GM12878 (cell line): Measurements from ENCODE around the gene ADGRL3. TPM values are rescaled to one million over a fixed set of nuclear protein-coding genes. Genes with fewer than 3 reads are reported as not detected.

Experiments used
- ATAC-seq: fragments of 200-7000 bp; cut with Tn5 transposase; 3 replicates; pipeline ENCODE4 v1.9.1; 2020; ENCODE audit warnings: mild to moderate bottlenecking, moderate library complexity
- BruUV-seq: library from RNA; stranded (reverse); fragments of 400-500 nt; replicated peaks from 2 replicates; lab custom pipeline; 2021; lab: Mats Ljungman, UMichigan
- CTCF ChIA-PET: fragments of 300-600 bp; sonication (Branson Sonifier 250); formaldehyde crosslinking; extraction: SDS; loops from one replicate; lab custom pipeline; 2021; ENCODE audit warnings: inconsistent platforms; lab: Yijun Ruan, JAX
- POLR2A ChIA-PET: fragments of 350-600 bp; formaldehyde crosslinking; extraction: SDS; loops from one replicate; lab custom pipeline; 2021; ENCODE audit warnings: inconsistent platforms; lab: Charles Lee
- RAD21 ChIA-PET: fragments of 300-600 bp; sonication (Branson Sonifier 250); formaldehyde crosslinking; loops from one replicate; lab custom pipeline; 2023; ENCODE audit warnings: antibody characterized with exemption; ENCODE audit not compliant: unreplicated experiment; lab: Charles Lee
- SMC1A ChIA-PET: fragments of 300-600 bp; sonication (Branson Sonifier 250); formaldehyde crosslinking; loops from one replicate; lab custom pipeline; 2023; ENCODE audit not compliant: unreplicated experiment, uncharacterized antibody; lab: Charles Lee
- DNase-seq: peaks from one replicate; pipeline ENCODE4 v3.0.0-alpha.2; 2011; ENCODE audit warnings: low read depth, low spot score
- FAIRE-seq: peaks from 3 replicates; lab custom pipeline; 2011; peaks lifted over from hg19 to GRCh38; lab: Jason Lieb, UNC
- H2AFZ ChIP-seq: 2 replicates; pipeline ENCODE4 v1.6.0; 2011; ENCODE audit warnings: low read depth, low read length, control low read depth; ENCODE audit not compliant: control insufficient read depth
- H3K27ac ChIP-seq: 2 replicates; pipeline ENCODE4 v1.5.1; 2011; ENCODE audit warnings: control low read depth; ENCODE audit not compliant: control insufficient read depth, insufficient read depth
- H3K27me3 ChIP-seq, 2 experiments: replicated peaks in 1 of 2; 2 replicates each; pipeline versions ENCODE4 v1.6.0 to v1.6.1; 2011; ENCODE audit warnings: low read length in 1 of 2; ENCODE audit not compliant: control insufficient read depth in 2 of 2, insufficient read depth in 2 of 2
- H3K36me3 ChIP-seq, 2 experiments: 2 replicates each; pipeline ENCODE4 v1.5.1; 2011; ENCODE audit warnings: low read length in 1 of 2; ENCODE audit not compliant: control insufficient read depth in 2 of 2, insufficient read depth in 2 of 2
- H3K4me1 ChIP-seq: 2 replicates; pipeline ENCODE4 v1.6.1; 2011; ENCODE audit warnings: mild to moderate bottlenecking, low read length, moderate library complexity, mixed read lengths; ENCODE audit not compliant: control insufficient read depth, insufficient read depth
- H3K4me2 ChIP-seq: 2 replicates; pipeline ENCODE4 v1.6.0; 2011; ENCODE audit warnings: control low read depth; ENCODE audit not compliant: control insufficient read depth, insufficient read depth
- H3K4me3 ChIP-seq: fragments of 200-600 bp; sonication (generic); 2 replicates; pipeline ENCODE4 v1.5.1; 2016
- H3K79me2 ChIP-seq: 2 replicates; pipeline ENCODE4 v1.6.0; 2011; ENCODE audit warnings: low read length; ENCODE audit not compliant: control insufficient read depth, insufficient read depth
- H3K9ac ChIP-seq: 2 replicates; pipeline ENCODE4 v1.8.0; 2011; ENCODE audit warnings: low read length, control low read depth, mixed read lengths; ENCODE audit not compliant: control insufficient read depth, insufficient read depth
- H3K9me3 ChIP-seq: replicated peaks from 3 replicates; pipeline ENCODE4 v1.5.1; 2011; ENCODE audit warnings: mild to moderate bottlenecking, low read length; ENCODE audit not compliant: control insufficient read depth, insufficient read depth
- H4K20me1 ChIP-seq: 2 replicates; pipeline ENCODE4 v1.6.0; 2011; ENCODE audit not compliant: control insufficient read depth, insufficient read depth
- MYC ChIP-seq: IDR thresholded peaks from 2 replicates; pipeline ENCODE4 v1.6.1; 2011; ENCODE audit warnings: mild to moderate bottlenecking, low read length, moderate library complexity, inconsistent platforms; ENCODE audit not compliant: insufficient read depth, insufficient replicate concordance, insufficient read length, severe bottlenecking
- NFXL1 ChIP-seq: fragments of 450-650 bp; IDR thresholded peaks from 2 replicates; pipeline ENCODE4 v1.6.1; 2017; ENCODE audit warnings: antibody characterized with exemption, mild to moderate bottlenecking, borderline replicate concordance
- RELB ChIP-seq: fragments of 450-650 bp; IDR thresholded peaks from 2 replicates; pipeline ENCODE4 v1.6.1; 2017; ENCODE audit warnings: low read depth, mild to moderate bottlenecking, moderate library complexity
- SMARCA5 ChIP-seq: fragments of 450-650 bp; IDR thresholded peaks from 2 replicates; pipeline ENCODE4 v1.6.1; 2017; ENCODE audit warnings: mild to moderate bottlenecking
- SUZ12 ChIP-seq: fragments of 200-600 bp; sonication (generic); IDR thresholded peaks from one replicate; pipeline ENCODE4 v1.6.1; 2018; ENCODE audit warnings: antibody characterized with exemption, mild to moderate bottlenecking; ENCODE audit not compliant: unreplicated experiment
- TAF1 ChIP-seq: IDR thresholded peaks from 2 replicates; pipeline ENCODE4 v1.6.1; 2011; ENCODE audit warnings: mild to moderate bottlenecking, low read depth, low read length, borderline replicate concordance
- WRNIP1 ChIP-seq: IDR thresholded peaks from 2 replicates; pipeline ENCODE4 v1.6.1; 2011; ENCODE audit warnings: low read depth, low read length, improper control_type of control experiment, borderline replicate concordance
- WGBS: methylation state at CpG from one replicate; pipeline ENCODE4 v1.1.6; 2016; ENCODE audit warnings: low lambda C conversion rate; ENCODE audit not compliant: insufficient replicate concordance, insufficient coverage; ENCODE audit errors: missing lambda C conversion rate; 5-methylcytosine and 5-hydroxymethylcytosine counted together
- in situ Hi-C: fragments of 300-500 bp; cut with MboI; formaldehyde crosslinking; loops from 9 replicates; pipeline ENCODE4 v1.14.3; 2018; ENCODE audit warnings: mixed read lengths
- intact Hi-C: fragments of 100-400 bp; cut with micrococcal nuclease; formaldehyde crosslinking; loops from one replicate; pipeline ENCODE4 v1.14.2; 2022; ENCODE audit not compliant: unreplicated experiment
- polyA plus RNA-seq, 11 experiments: library from polyadenylated mRNA; depleted of rRNA in 4 of 11; unstranded in 6 of 11; stranded (reverse) in 5 of 11; fragments of >200 nt; fragmentation: Nextera tagmentation in 4 of 11; fragmentation: Illumina TruSeq in 1 of 11; extraction: Ambion mirVana in 4 of 11; extraction: Trizol in 1 of 11; gene quantifications; 1 replicate in 1 of 11; 2 replicates in 10 of 11; pipeline versions ENCODE4 v1.2.1 to v1.2.3, GENCODE V29; 2011 to 2016; ENCODE audit warnings: inconsistent platforms in 2 of 11, missing spikeins in 2 of 11, low read depth in 1 of 11
- total RNA-seq, 4 experiments: library from RNA; depleted of rRNA in 3 of 4; stranded (reverse); fragments of >200 nt in 3 of 4; fragmentation: Illumina TruSeq in 1 of 4; extraction: Trizol in 1 of 4; gene quantifications; 2 replicates each; pipeline versions ENCODE4 v1.2.1 to v1.2.3, GENCODE V29; 2013 to 2021
- TF ChIP-seq, protein P1 (sequence below): fragments of 150-350 bp; IDR thresholded peaks from 2 replicates; pipeline ENCODE4 v1.6.1; 2016; ENCODE audit warnings: low read depth, low read length
- TF ChIP-seq, protein P2 (sequence below): IDR thresholded peaks from 2 replicates; pipeline ENCODE4 v1.6.1; 2012; ENCODE audit warnings: improper control_type of control experiment, low read depth, low read length; ENCODE audit not compliant: insufficient replicate concordance

Gene ADGRL3
- total and polyA plus RNA-seq, 10 of the 15 experiments (the other 5 are each of a cell fraction or from before 2014, with no cell fraction given), result 1.1 TPM; not detected in 9

- no peak for TF ChIP-seq MYC
- TF ChIP-seq RELB, result no peak
- TF ChIP-seq SUZ12, result no peak
- no peak for TF ChIP-seq TAF1
- TF ChIP-seq SMARCA5, result no peak
These were observed 343.9 kb downstream of the ADGRL3 start (continued) for GRCh38 chr4:61543976-61544375.

DNA sequence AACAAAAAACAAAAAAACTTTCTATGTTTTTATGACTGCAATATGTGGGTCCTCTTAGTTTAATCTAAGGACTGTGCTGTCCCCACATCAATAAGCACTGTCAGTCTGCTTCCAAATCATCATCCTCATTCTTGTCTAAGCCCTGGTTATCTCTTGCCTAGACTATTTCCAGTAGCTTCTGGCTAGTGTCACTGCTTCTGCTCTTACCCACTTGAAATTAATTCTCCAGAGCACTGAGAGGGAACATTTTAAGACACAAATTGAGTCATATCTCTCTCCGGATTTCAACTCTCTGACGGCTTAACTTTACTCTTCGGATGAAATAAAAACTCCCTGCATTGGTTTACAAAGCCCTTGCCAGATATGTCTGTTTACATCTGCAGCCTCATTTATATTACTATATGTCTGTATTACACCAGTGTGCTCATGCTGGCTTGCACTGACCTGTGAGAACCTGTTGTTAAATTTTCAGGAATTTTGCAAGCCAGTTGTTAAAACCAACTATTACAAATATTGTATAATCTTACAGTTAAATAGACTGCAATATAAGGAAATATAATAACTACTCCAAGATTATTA lies 345.9 kb downstream of the ADGRL3 start:
- Histone ChIP-seq H2AFZ (no peak overlapping the region), H3K27ac (no peak overlapping the region), H3K36me3 (no peaks in the 10 kb centered on the region)
- POLR2A ChIA-PET, result no interaction called here
- TF ChIP-seq, protein P1, sequence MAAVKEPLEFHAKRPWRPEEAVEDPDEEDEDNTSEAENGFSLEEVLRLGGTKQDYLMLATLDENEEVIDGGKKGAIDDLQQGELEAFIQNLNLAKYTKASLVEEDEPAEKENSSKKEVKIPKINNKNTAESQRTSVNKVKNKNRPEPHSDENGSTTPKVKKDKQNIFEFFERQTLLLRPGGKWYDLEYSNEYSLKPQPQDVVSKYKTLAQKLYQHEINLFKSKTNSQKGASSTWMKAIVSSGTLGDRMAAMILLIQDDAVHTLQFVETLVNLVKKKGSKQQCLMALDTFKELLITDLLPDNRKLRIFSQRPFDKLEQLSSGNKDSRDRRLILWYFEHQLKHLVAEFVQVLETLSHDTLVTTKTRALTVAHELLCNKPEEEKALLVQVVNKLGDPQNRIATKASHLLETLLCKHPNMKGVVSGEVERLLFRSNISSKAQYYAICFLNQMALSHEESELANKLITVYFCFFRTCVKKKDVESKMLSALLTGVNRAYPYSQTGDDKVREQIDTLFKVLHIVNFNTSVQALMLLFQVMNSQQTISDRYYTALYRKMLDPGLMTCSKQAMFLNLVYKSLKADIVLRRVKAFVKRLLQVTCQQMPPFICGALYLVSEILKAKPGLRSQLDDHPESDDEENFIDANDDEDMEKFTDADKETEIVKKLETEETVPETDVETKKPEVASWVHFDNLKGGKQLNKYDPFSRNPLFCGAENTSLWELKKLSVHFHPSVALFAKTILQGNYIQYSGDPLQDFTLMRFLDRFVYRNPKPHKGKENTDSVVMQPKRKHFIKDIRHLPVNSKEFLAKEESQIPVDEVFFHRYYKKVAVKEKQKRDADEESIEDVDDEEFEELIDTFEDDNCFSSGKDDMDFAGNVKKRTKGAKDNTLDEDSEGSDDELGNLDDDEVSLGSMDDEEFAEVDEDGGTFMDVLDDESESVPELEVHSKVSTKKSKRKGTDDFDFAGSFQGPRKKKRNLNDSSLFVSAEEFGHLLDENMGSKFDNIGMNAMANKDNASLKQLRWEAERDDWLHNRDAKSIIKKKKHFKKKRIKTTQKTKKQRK, result no peak
- TF ChIP-seq NFXL1, result no peak
- TF ChIP-seq WRNIP1, result no peak
- TF ChIP-seq, protein P2, sequence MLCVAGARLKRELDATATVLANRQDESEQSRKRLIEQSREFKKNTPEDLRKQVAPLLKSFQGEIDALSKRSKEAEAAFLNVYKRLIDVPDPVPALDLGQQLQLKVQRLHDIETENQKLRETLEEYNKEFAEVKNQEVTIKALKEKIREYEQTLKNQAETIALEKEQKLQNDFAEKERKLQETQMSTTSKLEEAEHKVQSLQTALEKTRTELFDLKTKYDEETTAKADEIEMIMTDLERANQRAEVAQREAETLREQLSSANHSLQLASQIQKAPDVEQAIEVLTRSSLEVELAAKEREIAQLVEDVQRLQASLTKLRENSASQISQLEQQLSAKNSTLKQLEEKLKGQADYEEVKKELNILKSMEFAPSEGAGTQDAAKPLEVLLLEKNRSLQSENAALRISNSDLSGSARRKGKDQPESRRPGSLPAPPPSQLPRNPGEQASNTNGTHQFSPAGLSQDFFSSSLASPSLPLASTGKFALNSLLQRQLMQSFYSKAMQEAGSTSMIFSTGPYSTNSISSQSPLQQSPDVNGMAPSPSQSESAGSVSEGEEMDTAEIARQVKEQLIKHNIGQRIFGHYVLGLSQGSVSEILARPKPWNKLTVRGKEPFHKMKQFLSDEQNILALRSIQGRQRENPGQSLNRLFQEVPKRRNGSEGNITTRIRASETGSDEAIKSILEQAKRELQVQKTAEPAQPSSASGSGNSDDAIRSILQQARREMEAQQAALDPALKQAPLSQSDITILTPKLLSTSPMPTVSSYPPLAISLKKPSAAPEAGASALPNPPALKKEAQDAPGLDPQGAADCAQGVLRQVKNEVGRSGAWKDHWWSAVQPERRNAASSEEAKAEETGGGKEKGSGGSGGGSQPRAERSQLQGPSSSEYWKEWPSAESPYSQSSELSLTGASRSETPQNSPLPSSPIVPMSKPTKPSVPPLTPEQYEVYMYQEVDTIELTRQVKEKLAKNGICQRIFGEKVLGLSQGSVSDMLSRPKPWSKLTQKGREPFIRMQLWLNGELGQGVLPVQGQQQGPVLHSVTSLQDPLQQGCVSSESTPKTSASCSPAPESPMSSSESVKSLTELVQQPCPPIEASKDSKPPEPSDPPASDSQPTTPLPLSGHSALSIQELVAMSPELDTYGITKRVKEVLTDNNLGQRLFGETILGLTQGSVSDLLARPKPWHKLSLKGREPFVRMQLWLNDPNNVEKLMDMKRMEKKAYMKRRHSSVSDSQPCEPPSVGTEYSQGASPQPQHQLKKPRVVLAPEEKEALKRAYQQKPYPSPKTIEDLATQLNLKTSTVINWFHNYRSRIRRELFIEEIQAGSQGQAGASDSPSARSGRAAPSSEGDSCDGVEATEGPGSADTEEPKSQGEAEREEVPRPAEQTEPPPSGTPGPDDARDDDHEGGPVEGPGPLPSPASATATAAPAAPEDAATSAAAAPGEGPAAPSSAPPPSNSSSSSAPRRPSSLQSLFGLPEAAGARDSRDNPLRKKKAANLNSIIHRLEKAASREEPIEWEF, result no peak
- TF ChIP-seq, all 136 proteins: peak for 0
- in situ Hi-C loops, result no loop called here
- FAIRE-seq (no peak), ATAC-seq (no peak), DNase-seq (no peak)
- CTCF ChIA-PET, result no interaction called here
- WGBS, result 44% methylated on average over 3 of the region's 3 CpGs
- Histone ChIP-seq H3K4me2 (no peak overlapping the region), H3K9ac (no peak overlapping the region), H3K27me3 (no peaks in the 10 kb centered on the region), H3K4me1 (no peaks in the 10 kb centered on the region), H3K4me3 (no peak overlapping the region), H3K9me3 (no peaks in the 10 kb centered on the region), H3K79me2 (no peaks in the 10 kb centered on the region), H4K20me1 (no peaks in the 10 kb centered on the region)
- intact Hi-C loops, result no loop called here
- SMC1A ChIA-PET, result interaction anchor here (1.5 kb wide), 1 partner anchor 43 kb away, joined by 4 read pairs; no protein-coding TSS in a partner anchor
- RAD21 ChIA-PET, result no interaction called here
- no TSS peak for BruUV-seq
